HG02798 (cell line): Measurements from ENCODE around the gene B4GALNT3.

Experiments used
- ATAC-seq: cut with Tn5 transposase; IDR thresholded peaks from one replicate; pipeline ENCODE4 v1.9.1; 2021; ENCODE audit warnings: mild to moderate bottlenecking; ENCODE audit not compliant: unreplicated experiment, poor library complexity

B4GALNT3 gene

GRCh38 chr12:553216-554000 lies 93.7 kb downstream of the B4GALNT3 start:
- ATAC-seq: no peak

GRCh38 chr12:554001-554285 lies 94.2 kb downstream of the B4GALNT3 start:
- ATAC-seq: no peak

- no peak for ATAC-seq
These were observed 96.8 kb downstream of the B4GALNT3 start for GRCh38 chr12:556498-556897.

- no peak for ATAC-seq
These were observed 98.8 kb downstream of the B4GALNT3 start for GRCh38 chr12:558580-558979.

GRCh38 chr12:559208-559905 lies 99.6 kb downstream of the B4GALNT3 start:
- no peak for ATAC-seq

- no peak for ATAC-seq
These were observed 100.2 kb downstream of the B4GALNT3 start for GRCh38 chr12:559906-560455.

GRCh38 chr12:560691-561390 lies 101.1 kb downstream of the B4GALNT3 start:
- ATAC-seq: no peak

- ATAC-seq: no peak
These were observed 101.6 kb downstream of the B4GALNT3 start for GRCh38 chr12:561391-561705.

- ATAC-seq: no peak
These were observed 102.3 kb downstream of the B4GALNT3 start for GRCh38 chr12:561908-562593.

GRCh38 chr12:562634-563033 lies 102.9 kb downstream of the B4GALNT3 start:
- ATAC-seq: no peak

GRCh38 chr12:563250-563781 lies 103.6 kb downstream of the B4GALNT3 start:
- no peak for ATAC-seq

- ATAC-seq: no peak
These were observed 104.1 kb downstream of the B4GALNT3 start for GRCh38 chr12:563787-564298.

GRCh38 chr12:565161-565560 lies 105.4 kb downstream of the B4GALNT3 start:
- no peak for ATAC-seq

- no peak for ATAC-seq
These were observed 105.9 kb downstream of the B4GALNT3 start for GRCh38 chr12:565589-566105.

GRCh38 chr12:568486-568885 lies 108.7 kb downstream of the B4GALNT3 start:
- no peak for ATAC-seq

GRCh38 chr12:569091-569676 lies 109.4 kb downstream of the B4GALNT3 start:
- ATAC-seq: no peak

- peak; percentile 69 for ATAC-seq
These were observed 110.2 kb downstream of the B4GALNT3 start for GRCh38 chr12:569803-570434.

GRCh38 chr12:570435-570920 lies 110.7 kb downstream of the B4GALNT3 start:
- no peak for ATAC-seq
